HG03469 (cell line): ENCODE data around the gene IL17REL.

Experiments used
- ATAC-seq: cut with Tn5 transposase; IDR thresholded peaks from one replicate; pipeline ENCODE4 v1.9.1; 2021; ENCODE audit warnings: mild to moderate bottlenecking, moderate library complexity, moderate number of reproducible peaks; ENCODE audit not compliant: unreplicated experiment

IL17REL gene

GRCh38 chr22:50027639-50028537 lies 15.3 kb upstream of the IL17REL start:
- no peak for ATAC-seq

GRCh38 chr22:50025993-50026392 lies 13.4 kb upstream of the IL17REL start:
- ATAC-seq, result no peak

GRCh38 chr22:50022171-50022819 lies 9.7 kb upstream of the IL17REL start:
- ATAC-seq, result no peak

GRCh38 chr22:50020606-50021005 lies 8.0 kb upstream of the IL17REL start:
- ATAC-seq, result no peak

- no peak for ATAC-seq
These were observed 6.8 kb upstream of the IL17REL start for GRCh38 chr22:50019316-50019715.

GRCh38 chr22:50018608-50019285 lies 6.2 kb upstream of the IL17REL start:
- no peak for ATAC-seq

GRCh38 chr22:50017701-50018224 lies 5.2 kb upstream of the IL17REL start:
- no peak for ATAC-seq

- no peak for ATAC-seq
These were observed 4.6 kb upstream of the IL17REL start for GRCh38 chr22:50016988-50017700.

GRCh38 chr22:50016308-50016987 lies 3.9 kb upstream of the IL17REL start:
- ATAC-seq, result no peak

GRCh38 chr22:50015451-50016307 lies 3.1 kb upstream of the IL17REL start:
- no peak for ATAC-seq

- no peak for ATAC-seq
These were observed 2.3 kb upstream of the IL17REL start for GRCh38 chr22:50014655-50015401.

GRCh38 chr22:50014053-50014501 lies 1.5 kb upstream of the IL17REL start:
- no peak for ATAC-seq

- ATAC-seq, result no peak
These were observed 936 bp downstream of the IL17REL start for GRCh38 chr22:50011447-50012210.

- no peak for ATAC-seq
These were observed 1.7 kb downstream of the IL17REL start for GRCh38 chr22:50010676-50011446.

GRCh38 chr22:50009765-50010675 lies 2.5 kb downstream of the IL17REL start:
- no peak for ATAC-seq

- ATAC-seq, result no peak
These were observed 3.3 kb downstream of the IL17REL start for GRCh38 chr22:50009251-50009650.
